HCT116 (cell line): Measurements from ENCODE around the gene TMEM52. TPM values are rescaled to one million over a fixed set of nuclear protein-coding genes. Genes with fewer than 3 reads are reported as not detected.

Experiments
- ATAC-seq: fragments of 200-7000 bp; cut with Tn5 transposase; 2 replicates; pipeline ENCODE4 v1.9.1; 2020; ENCODE audit warnings: mild to moderate bottlenecking, moderate library complexity
- BruUV-seq: library from RNA; stranded (reverse); fragments of 400-500 nt; replicated peaks from 2 replicates; lab custom pipeline; 2021; lab: Mats Ljungman, UMichigan
- CTCF ChIA-PET: fragments of 300-600 bp; sonication (Branson Sonifier 250); formaldehyde crosslinking; loops from one replicate; lab custom pipeline; 2021; ENCODE audit warnings: antibody characterized with exemption; lab: Charles Lee
- POLR2A ChIA-PET: fragments of 300-600, 350-600 bp; sonication (Branson Sonifier 250); formaldehyde crosslinking; loops from one replicate; lab custom pipeline; 2021; ENCODE audit warnings: antibody characterized with exemption; lab: Charles Lee
- RAD21 ChIA-PET, 2 experiments: fragments of 300-600 bp; sonication (Branson Sonifier 250); formaldehyde crosslinking; loops; one replicate each; lab custom pipeline; 2023; ENCODE audit warnings: low total read pairs in 2 of 2; ENCODE audit not compliant: uncharacterized antibody in 2 of 2, unreplicated experiment in 2 of 2, low non-redundant PET in 1 of 2; lab: Charles Lee
- DNase-seq: peaks from one replicate; pipeline ENCODE4 v3.0.0-alpha.2; 2010; ENCODE audit warnings: low read depth, low spot score
- H2AFZ ChIP-seq: fragments of 200-600 bp; shearing (Covaris generic), sonication (generic); 2 replicates; pipeline ENCODE4 v1.6.1; 2017; ENCODE audit warnings: low read depth, mixed run types, mixed read lengths, antibody characterized with exemption, low read length; ENCODE audit not compliant: poor library complexity, severe bottlenecking
- H3K27ac ChIP-seq: 2 replicates; pipeline ENCODE4 v1.5.1; 2012; ENCODE audit warnings: low read depth, low read length
- H3K27me3 ChIP-seq: fragments of 200-600 bp; sonication (generic); 2 replicates; pipeline ENCODE4 v1.6.1; 2016; ENCODE audit warnings: mixed run types, low read length, mixed read lengths; ENCODE audit not compliant: insufficient read depth
- H3K36me3 ChIP-seq, 2 experiments: fragments of 200-500 bp in 1 of 2; fragments of 200-600 bp in 1 of 2; sonication (Bioruptor generic) in 1 of 2; sonication (generic) in 1 of 2; 2 replicates each; pipeline versions ENCODE4 v1.5.1 to v1.6.1; 2014 to 2016; ENCODE audit warnings: low read length in 2 of 2, inconsistent platforms in 1 of 2, mixed read lengths in 1 of 2, mixed run types in 1 of 2; ENCODE audit not compliant: insufficient read depth in 2 of 2, control insufficient read depth in 1 of 2
- H3K4me1 ChIP-seq, 2 experiments: fragments of 200-600 bp in 1 of 2; sonication (generic) in 1 of 2; 2 replicates each; pipeline versions ENCODE4 v1.5.1 to v1.6.1; 2012 to 2017; ENCODE audit warnings: low read length in 2 of 2, inconsistent platforms in 1 of 2, mild to moderate bottlenecking in 1 of 2, mixed read lengths in 1 of 2, mixed run types in 1 of 2, moderate library complexity in 1 of 2; ENCODE audit not compliant: insufficient read depth in 2 of 2, control insufficient read depth in 1 of 2
- H3K4me2 ChIP-seq: fragments of 200-600 bp; sonication (generic); 2 replicates; pipeline ENCODE4 v1.6.1; 2017; ENCODE audit warnings: mixed run types, low read length, mixed read lengths
- H3K4me3 ChIP-seq, 2 experiments: fragments of 200-600 bp in 1 of 2; sonication (generic) in 1 of 2; replicated peaks in 1 of 2; 2 replicates each; pipeline ENCODE4 v1.5.1; 2011 to 2016; ENCODE audit warnings: low read length in 2 of 2, control low read depth in 1 of 2, low read depth in 1 of 2, mild to moderate bottlenecking in 1 of 2, mixed read lengths in 1 of 2, mixed run types in 1 of 2
- H3K79me2 ChIP-seq: fragments of 200-600 bp; sonication (generic); 2 replicates; pipeline ENCODE4 v1.6.1; 2017; ENCODE audit warnings: mild to moderate bottlenecking, mixed run types, low read length, moderate library complexity, mixed read lengths; ENCODE audit not compliant: insufficient read depth
- H3K9ac ChIP-seq: fragments of 200-600 bp; sonication (generic); 2 replicates; pipeline ENCODE4 v1.6.1; 2016; ENCODE audit warnings: low read length, mixed read lengths
- H3K9me2 ChIP-seq: fragments of 200-600 bp; sonication (generic), shearing (Covaris generic); 2 replicates; pipeline ENCODE4 v1.6.1; 2017; ENCODE audit warnings: mixed run types, mild to moderate bottlenecking, moderate library complexity; ENCODE audit not compliant: insufficient read depth
- H3K9me3 ChIP-seq, 2 experiments: fragments of 200-500 bp in 1 of 2; fragments of 200-600 bp in 1 of 2; sonication (Bioruptor generic) in 1 of 2; sonication (generic) in 1 of 2; 2 replicates each; pipeline ENCODE4 v1.6.1; 2014 to 2017; ENCODE audit warnings: low read length in 2 of 2, mixed read lengths in 2 of 2, inconsistent platforms in 1 of 2, low read depth in 1 of 2, mild to moderate bottlenecking in 1 of 2, mixed run types in 1 of 2, moderate library complexity in 1 of 2; ENCODE audit not compliant: control insufficient read depth in 1 of 2, insufficient read depth in 1 of 2
- H4K20me1 ChIP-seq: fragments of 200-600 bp; sonication (generic), shearing (Covaris generic); 2 replicates; pipeline ENCODE4 v1.6.1; 2017; ENCODE audit warnings: mixed run types, mild to moderate bottlenecking, moderate library complexity; ENCODE audit not compliant: insufficient read depth
- ATF3 ChIP-seq: IDR thresholded peaks from 2 replicates; pipeline ENCODE4 v1.6.1; 2012
- EGR1 ChIP-seq: IDR thresholded peaks from 2 replicates; pipeline ENCODE4 v1.6.1; 2012; ENCODE audit warnings: low read depth
- EZH2 ChIP-seq: fragments of 200-600 bp; sonication (generic); IDR thresholded peaks from 2 replicates; pipeline ENCODE4 v1.6.1; 2017; ENCODE audit warnings: antibody characterized with exemption, mixed run types
- REST ChIP-seq: IDR thresholded peaks from 2 replicates; pipeline ENCODE4 v1.6.1; 2012; ENCODE audit warnings: low read depth
- ZFX ChIP-seq: fragments of 450-650 bp; IDR thresholded peaks from 2 replicates; pipeline ENCODE4 v1.6.1; 2017
- ZNF274 ChIP-seq: fragments of 200-500 bp; sonication (Bioruptor generic); IDR thresholded peaks from 2 replicates; pipeline ENCODE4 v1.6.1; 2014; ENCODE audit warnings: mild to moderate bottlenecking, low read depth, low read length, inconsistent platforms
- intact Hi-C: fragments of 100-400 bp; cut with micrococcal nuclease; formaldehyde crosslinking; loops from 2 replicates; pipeline ENCODE4 v1.10.0; 2022
- total RNA-seq: library from RNA; stranded (reverse); gene quantifications from one replicate; pipeline ENCODE4 v1.2.1, GENCODE V29; 2021; ENCODE audit not compliant: unreplicated experiment

The TMEM52 gene
- total RNA-seq, 1 experiment from 2014 or later, result 27.5 TPM

- Histone ChIP-seq H3K79me2 (no peaks in the 10 kb centered on the region), H3K27me3 (no peaks in the 10 kb centered on the region), H3K4me3 (no peak overlapping the region), H3K9me3 (no peaks in the 10 kb centered on the region), H4K20me1 (no peaks in the 10 kb centered on the region), H3K36me3 (no peaks in the 10 kb centered on the region), H3K9me2 (no peaks in the 10 kb centered on the region), H2AFZ (no peak overlapping the region), H3K9ac (no peak overlapping the region), H3K4me1 (no peaks in the 10 kb centered on the region), H3K4me2 (no peak overlapping the region), H3K27ac (no peak overlapping the region)
- TF ChIP-seq EZH2, result no peak
- no peak for TF ChIP-seq ZFX
- TF ChIP-seq ATF3, result no peak
- TF ChIP-seq ZNF274, result no peak
- no peak for TF ChIP-seq REST
- no peak for TF ChIP-seq EGR1
- intact Hi-C loops, result no loop called here
- ChIA-PET RAD21 (no interaction called here), POLR2A (no interaction called here), CTCF (no interaction called here)
- no TSS peak for BruUV-seq
- no peak for DNase-seq
- no peak for ATAC-seq
Measured at GRCh38 chr1:1926346-1926811, 7.3 kb upstream of the TMEM52 start.
